Chondrocyte (in vitro differentiated cells): ENCODE data around the gene PTPRG. TPM values are rescaled to one million over a fixed set of nuclear protein-coding genes. Genes with fewer than 3 reads are reported as not detected.

Source experiments
- DNase-seq: peaks from one replicate; pipeline ENCODE4 v3.0.0; 2021; ENCODE audit warnings: mixed read lengths, low spot score
- H3K27ac Mint-ChIP-seq: one replicate; pipeline ENCODE4 v1.8.0; 2021; ENCODE audit warnings: mild to moderate bottlenecking, moderate library complexity, mixed read lengths; ENCODE audit not compliant: unreplicated experiment
- H3K27me3 Mint-ChIP-seq: 2 replicates; pipeline ENCODE4 v1.8.0; 2021; ENCODE audit warnings: low read depth, mixed read lengths
- H3K36me3 Mint-ChIP-seq: 2 replicates; pipeline ENCODE4 v1.8.0; 2021; ENCODE audit warnings: low read depth, mixed read lengths
- H3K4me1 Mint-ChIP-seq: 2 replicates; pipeline ENCODE4 v1.8.0; 2021; ENCODE audit warnings: low read depth, mild to moderate bottlenecking, mixed read lengths
- H3K4me3 Mint-ChIP-seq: one replicate; pipeline ENCODE4 v1.8.0; 2021; ENCODE audit warnings: mild to moderate bottlenecking, moderate library complexity, mixed read lengths; ENCODE audit not compliant: unreplicated experiment
- H3K9me3 Mint-ChIP-seq: 2 replicates; pipeline ENCODE4 v1.8.0; 2021; ENCODE audit warnings: low read depth, mixed read lengths
- CTCF ChIP-seq: fragments of 200-600 bp; sonication (generic); IDR thresholded peaks from 2 replicates; pipeline ENCODE4 v1.5.0; 2021; ENCODE audit warnings: antibody characterized with exemption, mild to moderate bottlenecking, moderate library complexity
- total RNA-seq: library from RNA; stranded (reverse); gene quantifications from 3 replicates; pipeline ENCODE4 v1.2.1, GENCODE V29; 2021

PTPRG gene
- total RNA-seq, 1 donor from 2014 or later, result 45.5 TPM

GRCh38 chr3:61935814-61936213 is 374.4 kb downstream of the PTPRG start:
- no peak for TF ChIP-seq CTCF
- no peak for DNase-seq
- Mint-ChIP-seq H3K27ac (no peak overlapping the region), H3K4me3 (no peak overlapping the region), H3K4me1 (no peaks in the 10 kb centered on the region), H3K27me3 (no peaks in the 10 kb centered on the region), H3K9me3 (peaks cover 13% of the 10 kb centered on the region), H3K36me3 (peaks cover 9% of the 10 kb centered on the region)

- TF ChIP-seq CTCF, result peak; percentile 73
- H3K27me3 Mint-ChIP-seq, result no peaks in the 10 kb centered on the region
- no peak for DNase-seq
- H3K36me3 Mint-ChIP-seq, result peaks cover 9% of the 10 kb centered on the region
- no peaks in the 10 kb centered on the region for H3K4me1 Mint-ChIP-seq
- H3K27ac Mint-ChIP-seq, result no peak overlapping the region
- no peak overlapping the region for H3K4me3 Mint-ChIP-seq
- peaks cover 13% of the 10 kb centered on the region for H3K9me3 Mint-ChIP-seq
Observed at GRCh38 chr3:61936344-61936937, 375.1 kb downstream of the PTPRG start.

- no peak for DNase-seq
- peaks cover 13% of the 10 kb centered on the region for H3K9me3 Mint-ChIP-seq
- H3K36me3 Mint-ChIP-seq, result peaks cover 9% of the 10 kb centered on the region
- H3K4me1 Mint-ChIP-seq, result no peaks in the 10 kb centered on the region
- no peak overlapping the region for H3K27ac Mint-ChIP-seq
- H3K27me3 Mint-ChIP-seq, result no peaks in the 10 kb centered on the region
- TF ChIP-seq CTCF, result no peak
- H3K4me3 Mint-ChIP-seq, result no peak overlapping the region
Observed at GRCh38 chr3:61937477-61937876, 376.1 kb downstream of the PTPRG start.

GRCh38 chr3:61938878-61939549 is 377.6 kb downstream of the PTPRG start:
- H3K27ac Mint-ChIP-seq, result no peak overlapping the region
- no peak overlapping the region for H3K4me3 Mint-ChIP-seq
- no peak for DNase-seq
- no peak for TF ChIP-seq CTCF
- no peaks in the 10 kb centered on the region for H3K27me3 Mint-ChIP-seq
- H3K9me3 Mint-ChIP-seq, result peaks cover 15% of the 10 kb centered on the region
- H3K4me1 Mint-ChIP-seq, result no peaks in the 10 kb centered on the region
- H3K36me3 Mint-ChIP-seq, result peaks cover 11% of the 10 kb centered on the region

- no peak for TF ChIP-seq CTCF
- no peak overlapping the region for H3K27ac Mint-ChIP-seq
- no peak overlapping the region for H3K4me3 Mint-ChIP-seq
- peaks cover 3% of the 10 kb centered on the region for H3K36me3 Mint-ChIP-seq
- no peaks in the 10 kb centered on the region for H3K4me1 Mint-ChIP-seq
- peaks cover 5% of the 10 kb centered on the region for H3K9me3 Mint-ChIP-seq
- no peaks in the 10 kb centered on the region for H3K27me3 Mint-ChIP-seq
- DNase-seq, result no peak
Observed at GRCh38 chr3:61940236-61940635, 378.9 kb downstream of the PTPRG start.
